Activated T-helper 1 cell treated with anti-CD3 and anti-CD28 coated beads, Interleukin-2, amount 50 U/mL, for 16 hours (primary cell): Measurements from ENCODE around the gene METRNL.
"Not testable (repeated sequence)": the region's sequence is repeated elsewhere in the genome, so short reads cannot be mapped to it uniquely, and the experiment has no call there.

Experiments used
- DNase-seq, 2 donors: peaks; one replicate each; pipeline ENCODE4 v3.0.0-alpha.2; 2020; ENCODE audit warnings: low read depth in 1 of 2, low spot score in 1 of 2

The METRNL gene

DNA sequence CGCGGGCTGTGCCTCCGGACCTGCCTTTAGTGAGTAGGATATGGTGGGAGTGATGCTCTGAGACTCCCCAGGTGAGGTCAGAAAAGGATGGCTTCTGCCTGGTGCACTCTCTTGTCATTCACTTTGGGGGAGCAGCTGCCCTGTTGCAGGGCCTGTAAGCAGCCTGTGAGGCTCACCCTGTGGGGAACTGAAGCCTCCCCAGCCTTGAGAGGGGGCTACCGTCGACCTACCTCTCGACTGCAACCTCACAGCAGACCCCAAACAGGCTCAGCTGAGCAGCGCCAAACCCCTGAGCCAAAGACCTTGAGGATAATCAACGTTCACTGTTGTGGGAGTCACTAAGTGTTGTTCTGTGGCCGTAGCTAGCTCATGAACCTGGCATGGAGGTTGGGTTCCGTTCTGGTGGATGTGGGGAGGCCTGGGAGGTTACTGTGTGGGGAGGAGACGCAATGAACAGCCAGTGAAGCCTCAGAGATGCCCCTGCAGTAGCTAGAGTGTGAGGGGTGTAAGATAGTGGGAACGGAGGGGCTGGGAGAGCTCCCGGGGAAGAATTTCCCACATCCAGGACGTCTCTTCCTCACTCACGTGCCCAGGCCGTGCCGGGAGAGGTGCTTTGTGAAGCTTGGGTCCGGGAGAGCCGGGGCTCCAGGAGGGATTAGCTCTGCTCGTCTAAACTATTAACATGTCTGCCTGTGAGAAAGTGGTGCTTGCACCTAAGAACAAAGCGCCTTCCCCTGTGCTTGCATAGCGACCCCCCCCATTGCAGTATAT, 38.8 kb downstream of the METRNL start:
- DNase-seq, result no peak

- no peak for DNase-seq
Observed at GRCh38 chr17:83119987-83120864, 40.8 kb downstream of the METRNL start.

DNA sequence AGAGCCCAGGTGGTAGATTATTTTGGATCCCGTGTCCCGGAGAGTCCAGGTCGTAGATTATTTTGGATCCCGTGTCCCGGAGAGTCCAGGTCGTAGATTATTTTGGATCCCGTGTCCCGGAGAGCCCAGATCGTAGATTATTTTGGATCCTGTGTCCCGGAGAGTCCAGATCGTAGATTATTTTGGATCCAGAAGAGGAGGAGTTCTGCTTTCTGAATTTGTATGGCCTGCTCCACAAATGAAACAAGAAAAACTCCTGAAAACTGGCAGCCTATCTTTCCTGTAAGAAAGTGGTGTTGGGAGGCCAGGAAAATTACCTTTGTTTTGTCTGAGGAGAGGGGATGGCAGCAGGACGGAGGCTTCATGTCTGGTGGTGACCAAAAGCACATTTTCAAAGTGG, 42.1 kb downstream of the METRNL start:
- DNase-seq, result not testable (repeated sequence)

GRCh38 chr17:83121921-83122820, 42.8 kb downstream of the METRNL start:
- DNase-seq, result no peak

GRCh38 chr17:83122834-83123233, 43.4 kb downstream of the METRNL start:
- DNase-seq, result no peak

- DNase-seq, result no peak
Observed at GRCh38 chr17:83123896-83124801, 44.7 kb downstream of the METRNL start.

DNA sequence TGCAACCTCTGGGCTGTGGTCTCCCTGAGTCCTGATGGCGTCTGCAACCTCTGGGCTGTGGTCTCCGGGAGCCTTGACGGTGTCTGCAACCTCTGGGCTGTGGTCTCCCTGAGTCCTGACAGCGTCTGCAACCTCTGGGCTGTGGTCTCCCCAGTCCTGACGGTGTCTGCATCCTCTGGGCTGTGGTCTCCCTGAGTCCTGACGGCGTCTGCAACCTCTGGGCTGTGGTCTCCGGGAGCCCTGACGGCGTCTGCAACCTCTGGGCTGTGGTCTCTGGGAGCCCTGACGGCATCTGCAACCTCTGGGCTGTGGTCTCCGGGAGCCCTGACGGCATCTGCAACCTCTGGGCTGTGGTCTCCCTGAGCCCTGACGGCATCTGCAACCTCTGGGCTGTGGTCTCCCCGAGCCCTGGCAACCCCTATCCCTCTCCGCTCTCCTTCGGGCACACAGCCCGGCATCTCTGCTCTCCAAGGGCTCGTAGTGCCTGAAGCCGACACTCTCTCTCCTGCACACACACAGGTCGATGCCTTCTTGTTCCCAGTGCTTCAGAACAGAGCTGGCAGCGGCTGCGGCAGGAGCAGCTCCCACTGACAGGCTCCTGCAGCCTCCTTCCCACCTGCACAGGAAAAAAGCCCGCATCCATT, 45.6 kb downstream of the METRNL start:
- no peak for DNase-seq

DNA sequence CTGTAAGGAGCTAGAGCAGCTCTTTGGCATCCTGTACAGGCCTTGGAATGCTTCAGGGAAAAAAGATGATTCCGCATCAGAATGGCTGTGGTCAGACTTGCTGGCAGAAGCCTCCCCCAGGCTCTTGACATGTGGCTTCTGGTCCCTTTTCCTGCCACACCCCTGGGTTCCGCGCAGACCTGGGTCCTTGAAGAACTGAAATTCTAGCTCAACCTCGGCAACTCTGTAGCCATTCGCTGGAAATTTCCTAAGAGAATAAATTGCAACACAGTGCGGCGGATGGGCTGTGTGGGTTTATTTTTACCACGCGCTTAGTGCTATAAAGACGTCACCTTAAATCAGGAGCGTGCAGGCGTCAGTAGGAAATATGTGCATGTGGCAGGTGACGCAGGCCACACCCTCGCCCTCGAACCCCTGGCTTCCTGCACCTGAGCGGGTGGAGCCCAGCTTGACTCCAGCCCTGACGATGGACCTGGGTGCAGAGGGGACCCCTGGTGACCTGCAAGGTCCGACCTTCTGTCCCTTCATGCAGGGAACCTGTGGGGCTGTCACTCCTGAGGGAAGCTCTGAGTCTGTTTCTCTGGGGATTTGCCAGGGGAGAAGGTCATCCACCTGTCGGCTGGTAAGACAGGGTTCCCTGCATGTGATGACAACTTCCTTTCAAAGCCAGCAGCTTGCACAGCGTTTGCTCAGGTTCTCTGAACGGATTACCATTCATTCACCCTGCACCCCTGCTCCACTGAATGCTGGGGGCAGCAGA, 46.3 kb downstream of the METRNL start:
- no peak for DNase-seq

DNA sequence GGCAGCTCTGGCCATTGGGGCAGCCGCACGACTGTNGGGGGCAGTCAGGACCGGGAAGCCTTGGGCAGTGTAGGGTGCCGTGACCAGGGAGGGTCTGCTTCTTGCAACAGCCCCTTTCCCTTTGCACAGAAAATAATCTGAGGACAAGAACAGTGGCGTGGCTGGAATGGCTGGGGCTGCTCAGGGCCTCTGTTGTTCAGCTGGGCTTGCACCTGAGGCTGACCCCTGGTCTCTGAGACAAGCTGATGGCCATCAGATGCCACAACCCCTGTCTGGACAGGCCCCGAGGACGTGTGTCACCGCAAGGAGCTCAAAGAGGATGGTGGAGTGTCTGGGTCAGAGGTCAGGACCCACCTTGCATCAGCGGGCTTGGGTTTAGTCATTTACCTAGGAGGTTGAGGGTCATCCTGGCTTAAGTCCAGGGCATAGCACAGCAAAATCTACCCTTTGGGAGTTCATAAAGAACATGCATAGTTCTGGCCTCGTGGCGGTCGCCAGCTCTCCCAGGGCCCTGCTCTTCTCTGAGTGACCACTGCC, 46.9 kb downstream of the METRNL start:
- DNase-seq, result no peak

GRCh38 chr17:83127431-83128160, 48.2 kb downstream of the METRNL start:
- DNase-seq, result no peak

DNA sequence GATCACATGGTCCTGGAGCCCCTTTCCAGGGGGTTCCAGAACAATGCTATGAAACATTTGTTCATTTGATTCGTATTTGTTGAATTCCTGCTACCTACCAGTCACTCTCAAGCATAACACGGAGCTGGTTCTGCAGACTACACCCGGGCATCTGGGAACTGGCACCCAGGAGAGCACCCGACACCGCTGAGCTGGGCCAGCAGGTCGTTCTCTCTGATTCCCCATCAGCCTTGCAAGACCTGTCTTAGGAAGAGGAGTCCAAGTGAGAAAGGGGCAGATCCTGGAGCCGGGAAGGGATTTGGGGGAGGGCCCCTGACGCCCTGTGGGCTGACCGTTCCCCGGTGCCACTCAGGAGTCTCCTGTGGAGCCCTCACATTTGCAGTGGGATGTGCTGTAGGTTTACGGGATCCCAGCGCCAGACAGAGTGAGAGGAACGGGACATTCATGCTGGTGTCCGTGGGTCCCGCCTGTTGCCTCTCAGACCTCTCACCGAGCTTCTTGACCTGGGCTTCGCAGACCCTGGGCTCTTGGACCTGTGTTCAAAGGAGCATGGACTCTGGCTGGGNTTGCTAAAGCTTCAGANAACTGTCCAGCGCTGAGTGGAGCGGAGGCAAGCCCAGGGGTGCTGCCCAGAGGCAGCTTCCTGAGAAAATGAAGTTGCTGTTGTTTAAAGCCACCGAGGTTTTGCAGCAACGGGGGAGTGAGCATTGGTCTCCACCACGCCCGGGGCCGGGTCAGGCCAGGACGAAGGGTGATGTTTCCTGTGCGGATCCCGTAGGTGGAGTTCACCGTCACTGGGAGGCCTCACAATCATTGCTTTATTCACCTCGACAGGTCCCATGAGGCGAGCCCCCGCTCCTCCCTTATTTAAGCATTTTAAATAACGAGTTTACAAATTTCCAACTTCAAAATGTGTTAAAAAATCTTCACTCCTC, 49.2 kb downstream of the METRNL start:
- no peak for DNase-seq

GRCh38 chr17:83129676-83130075, 50.3 kb downstream of the METRNL start:
- no peak for DNase-seq

DNA sequence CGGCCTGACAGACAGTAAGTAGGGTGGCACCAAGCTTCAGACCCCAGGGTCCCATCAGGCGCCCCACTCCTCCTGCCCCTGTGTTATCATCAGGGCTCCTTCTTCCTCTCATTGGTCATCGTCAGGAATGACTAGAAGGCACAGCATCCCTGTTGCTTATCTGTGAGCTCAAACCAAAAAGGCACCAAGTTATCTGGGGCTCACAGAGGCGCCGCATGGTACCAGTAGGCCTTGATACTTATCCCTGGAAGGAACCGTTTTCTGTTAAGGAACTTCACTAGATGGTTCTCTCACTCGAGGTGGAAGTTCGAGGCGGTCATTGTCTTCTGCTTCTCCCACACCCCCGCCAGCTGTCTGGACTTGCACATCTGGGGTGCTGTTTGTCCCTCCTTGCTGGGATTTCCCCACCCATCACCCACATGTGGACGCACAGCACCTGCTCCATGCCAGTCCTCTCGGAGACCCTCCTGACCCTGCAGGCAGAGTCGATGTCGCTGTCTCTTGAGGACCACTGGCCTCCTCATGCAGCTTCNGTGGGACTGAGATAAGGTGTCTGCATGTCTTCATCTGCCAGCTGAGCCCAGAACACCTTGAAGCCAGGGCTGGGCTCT, 52.1 kb downstream of the METRNL start:
- no peak for DNase-seq

DNA sequence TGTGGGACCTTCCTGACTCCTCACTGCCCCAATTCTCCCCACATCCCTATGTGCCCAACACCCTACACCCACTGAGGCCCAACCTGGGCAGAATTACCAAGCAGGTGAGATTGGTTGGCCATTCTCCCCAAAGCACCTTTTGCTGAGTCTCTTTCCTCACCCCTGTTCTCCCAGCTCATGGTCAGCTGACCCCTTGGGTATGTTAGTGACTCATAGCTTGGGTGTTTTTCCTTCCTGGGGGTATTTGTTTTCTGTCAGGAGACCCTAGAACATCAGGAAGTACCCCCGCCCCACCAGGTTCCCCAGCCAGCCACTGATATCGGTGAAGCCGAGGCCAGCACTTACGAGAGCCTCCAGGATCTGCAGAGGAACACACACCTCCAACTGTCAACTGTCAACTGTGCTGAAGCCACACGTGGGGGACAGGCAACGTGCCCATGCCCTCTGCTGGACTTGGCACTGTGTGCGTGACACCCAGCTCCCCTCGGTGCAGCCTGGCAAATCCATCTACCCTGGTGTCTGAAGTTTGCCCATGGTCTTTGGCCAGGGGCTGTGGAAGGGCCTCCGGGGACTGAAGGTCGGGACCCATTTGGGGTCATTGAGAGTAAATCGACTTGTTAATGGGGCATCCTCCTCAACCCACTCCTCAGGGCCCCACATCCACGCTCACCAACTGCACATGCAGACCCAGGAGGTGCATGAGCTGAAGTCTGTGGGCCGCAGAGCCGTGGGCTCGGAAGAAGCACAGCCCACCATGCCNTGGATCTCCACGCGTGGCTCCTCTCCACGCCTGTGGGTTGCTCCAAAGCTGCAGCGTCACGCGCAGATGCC, 53.1 kb downstream of the METRNL start:
- DNase-seq, result no peak

- DNase-seq, result no peak
Observed at GRCh38 chr17:83133302-83134121, 54.1 kb downstream of the METRNL start.
